NCI-H2196 treated with DMSO at 0.1 percent for 48 hours (cell line): Measurements from ENCODE around the gene CACNA2D4.

Experiments used
- DNase-seq: peaks from one replicate; lab custom pipeline; 2025; ENCODE audit not compliant: unreplicated experiment; lab: John Stamatoyannopoulos, UW

The CACNA2D4 gene

GRCh38 chr12:1790444-1790843 lies 128.0 kb downstream of the CACNA2D4 start:
- no peak for DNase-seq

DNA sequence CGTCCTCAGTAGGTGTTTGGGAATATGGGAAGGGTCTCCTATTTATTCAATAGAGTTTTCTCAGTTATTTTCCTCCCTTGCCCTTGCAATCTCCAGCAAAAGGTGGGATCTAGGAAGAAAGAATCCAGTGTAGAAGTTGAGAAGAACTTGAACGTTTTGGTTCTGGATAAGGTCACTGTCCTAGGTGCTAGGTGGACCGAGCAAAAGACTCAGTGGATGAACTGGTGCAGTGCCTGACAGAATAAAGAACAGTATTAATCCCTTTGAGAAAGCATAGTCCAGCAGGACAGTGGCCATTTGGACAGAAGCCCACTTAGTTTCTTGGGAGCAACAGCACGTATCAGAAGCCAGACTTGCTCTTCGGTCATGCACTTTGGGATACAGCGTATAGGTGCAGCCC lies 130.7 kb downstream of the CACNA2D4 start:
- no peak for DNase-seq

- DNase-seq, result no peak
Measured at GRCh38 chr12:1782215-1782614, 136.2 kb downstream of the CACNA2D4 start.

GRCh38 chr12:1781772-1782171 lies 136.7 kb downstream of the CACNA2D4 start:
- DNase-seq, result no peak

GRCh38 chr12:1779783-1780182 lies 138.7 kb downstream of the CACNA2D4 start:
- no peak for DNase-seq

GRCh38 chr12:1778911-1779310 lies 139.5 kb downstream of the CACNA2D4 start:
- DNase-seq, result no peak

GRCh38 chr12:1777798-1778197 lies 140.7 kb downstream of the CACNA2D4 start:
- DNase-seq, result no peak

GRCh38 chr12:1776170-1776921 lies 142.1 kb downstream of the CACNA2D4 start:
- DNase-seq, result no peak

- DNase-seq, result no peak
Measured at GRCh38 chr12:1773937-1774655, 144.4 kb downstream of the CACNA2D4 start.

GRCh38 chr12:1769809-1770494 lies 148.5 kb downstream of the CACNA2D4 start:
- no peak for DNase-seq

DNA sequence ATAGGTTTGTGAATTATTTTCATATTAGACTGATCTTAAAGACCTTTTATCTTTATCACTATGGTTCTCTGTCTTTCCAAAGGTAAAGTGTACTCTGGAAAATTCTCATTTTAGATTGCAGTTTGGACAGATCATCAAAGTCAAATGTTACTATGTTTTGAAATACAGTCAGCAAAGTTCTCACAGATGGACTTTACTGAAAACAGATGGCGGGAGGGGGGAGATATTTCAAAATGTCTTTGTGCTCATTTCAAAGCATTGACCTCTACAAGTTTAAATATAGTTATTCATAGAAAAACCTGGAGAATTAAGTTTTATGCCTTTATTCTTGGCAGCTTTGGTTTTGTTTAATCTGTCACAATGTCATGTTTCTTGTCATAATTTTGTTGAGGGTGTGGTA lies 149.8 kb downstream of the CACNA2D4 start:
- DNase-seq, result no peak

DNA sequence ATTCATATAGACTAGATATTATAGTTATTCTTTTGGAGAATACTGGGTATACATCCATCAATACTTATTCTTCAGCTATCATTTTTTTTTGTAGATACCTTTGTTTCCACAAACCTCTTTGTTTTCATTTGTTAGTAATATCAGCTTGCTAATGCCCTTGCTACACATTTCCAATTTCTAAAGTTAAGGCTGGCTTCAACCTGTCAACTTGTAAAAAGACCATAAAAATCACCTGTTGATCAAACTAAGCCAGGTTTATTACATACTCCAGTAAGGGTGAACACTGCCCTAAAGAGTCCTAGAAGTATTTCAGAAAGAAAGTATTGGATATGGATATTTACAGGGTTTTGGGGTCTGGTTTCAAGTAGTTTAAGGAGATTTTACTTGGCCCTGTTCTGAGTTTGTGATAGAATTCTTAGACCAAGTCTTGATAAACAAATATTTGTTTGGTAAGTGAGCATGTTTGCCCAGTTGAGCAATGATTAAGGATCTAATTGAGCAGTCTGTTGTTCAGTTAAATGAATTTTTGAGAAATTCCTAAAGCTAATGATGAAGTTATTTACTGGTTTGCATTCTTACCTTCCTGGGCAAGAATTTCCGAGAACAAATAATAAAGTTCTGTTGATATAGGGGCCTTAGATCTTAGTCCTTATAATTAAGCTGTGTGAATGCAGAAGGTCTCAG lies 150.9 kb downstream of the CACNA2D4 start:
- no peak for DNase-seq

DNA sequence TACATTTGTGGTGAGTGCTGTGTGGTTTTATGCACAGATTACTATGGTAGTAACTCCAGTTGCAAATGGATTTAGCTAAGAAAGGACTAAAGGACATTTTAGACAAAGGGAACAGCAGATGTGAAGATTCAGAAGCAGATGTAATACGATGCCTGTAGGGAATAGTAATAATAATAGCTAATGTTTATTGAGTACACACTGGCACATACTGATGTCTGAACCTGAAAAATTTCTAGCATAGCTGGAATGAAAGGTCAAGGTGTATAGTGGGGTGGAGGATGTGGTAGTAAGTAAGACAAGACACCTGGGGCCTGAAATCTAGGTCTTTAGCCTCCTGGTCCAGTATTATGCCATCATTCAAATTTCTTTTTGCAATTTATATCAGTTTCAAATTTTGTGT lies 152.3 kb downstream of the CACNA2D4 start:
- DNase-seq, result no peak

DNA sequence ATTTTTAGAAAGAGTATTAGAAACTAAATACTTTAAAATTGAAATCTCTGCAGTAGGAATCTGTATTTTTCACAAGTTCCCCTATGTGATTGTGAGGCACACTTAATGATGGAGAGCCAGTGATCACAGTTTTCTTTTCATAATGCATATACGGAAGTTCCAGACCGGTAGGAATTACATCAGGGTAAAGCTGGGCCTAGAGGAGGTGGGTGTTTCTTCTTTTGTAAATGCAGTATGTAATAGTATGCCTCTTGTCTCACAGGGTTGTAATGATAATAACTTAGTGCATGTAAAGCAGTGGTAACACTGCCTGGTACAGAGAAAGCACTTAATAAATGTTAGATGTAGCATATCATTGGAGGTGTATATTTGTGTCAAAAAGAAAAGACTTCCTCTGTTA lies 155.3 kb downstream of the CACNA2D4 start:
- no peak for DNase-seq

GRCh38 chr12:1761857-1762256 lies 156.6 kb downstream of the CACNA2D4 start:
- DNase-seq, result no peak

- no peak for DNase-seq
Measured at GRCh38 chr12:1760566-1761382, 157.7 kb downstream of the CACNA2D4 start.

- DNase-seq, result no peak
Measured at GRCh38 chr12:1758887-1759286, 159.6 kb downstream of the CACNA2D4 start.

DNA sequence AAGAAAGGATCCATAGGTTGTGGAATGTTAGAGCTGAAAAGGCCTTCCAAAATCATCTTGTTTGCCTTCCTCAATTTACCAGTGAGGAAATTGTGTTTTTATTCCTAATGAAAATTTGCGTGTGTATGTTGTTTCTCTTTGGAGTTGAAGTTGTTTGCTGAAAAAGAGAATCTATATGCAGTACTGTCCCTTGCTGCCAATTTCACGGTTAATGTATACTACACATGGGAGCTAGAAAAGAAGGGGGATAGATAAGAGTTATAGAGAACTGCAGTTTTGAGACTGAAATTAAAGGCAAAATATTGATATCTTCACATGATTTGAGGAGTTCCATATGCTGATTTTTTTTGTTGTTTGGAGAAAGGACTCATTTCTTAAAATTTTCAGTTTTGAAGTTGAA lies 160.1 kb downstream of the CACNA2D4 start:
- no peak for DNase-seq

GRCh38 chr12:1750300-1750699 lies 168.2 kb downstream of the CACNA2D4 start:
- no peak for DNase-seq

GRCh38 chr12:1749019-1749418 lies 169.4 kb downstream of the CACNA2D4 start:
- no peak for DNase-seq

GRCh38 chr12:1747609-1748008 lies 170.8 kb downstream of the CACNA2D4 start:
- no peak for DNase-seq
